GM18517 (cell line): ENCODE results near the gene TCERG1L.
"Not testable (repeated sequence)": the region's sequence is repeated elsewhere in the genome, so short reads cannot be mapped to it uniquely, and the experiment has no call there.

Experiments
- ATAC-seq: cut with Tn5 transposase; IDR thresholded peaks from one replicate; pipeline ENCODE4 v1.9.1; 2021; ENCODE audit warnings: mild to moderate bottlenecking, moderate library complexity; ENCODE audit not compliant: unreplicated experiment

Gene TCERG1L

DNA sequence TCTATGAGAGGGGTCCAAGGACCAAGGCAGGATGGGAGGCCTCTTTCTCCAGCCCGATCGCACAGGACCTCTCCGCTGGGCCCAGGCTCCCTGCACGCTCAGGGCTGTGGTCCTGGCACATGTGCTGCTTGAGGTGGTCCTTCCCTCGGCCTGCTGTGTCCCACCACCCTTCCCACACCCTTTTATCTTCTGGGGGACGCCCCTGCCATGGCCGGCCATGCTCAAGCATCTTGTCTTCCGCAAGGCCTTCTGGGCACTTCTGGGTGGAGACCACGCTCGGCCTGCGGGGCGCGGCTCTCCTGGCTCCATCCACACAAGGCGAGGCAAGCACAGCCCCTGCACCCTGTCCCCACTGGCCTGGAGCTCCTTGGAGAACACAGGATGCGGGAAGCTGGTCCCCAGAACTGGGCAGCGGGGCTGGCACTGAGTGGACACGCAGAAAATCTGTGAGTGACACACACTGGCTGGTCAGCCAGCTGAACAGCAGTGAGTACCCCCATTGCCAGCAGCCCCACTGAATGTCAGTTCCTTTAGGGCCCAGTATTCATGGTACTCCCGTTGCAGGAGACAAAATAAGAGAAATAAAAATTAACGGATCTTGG lies 115.9 kb downstream of the TCERG1L start:
- no peak for ATAC-seq

DNA sequence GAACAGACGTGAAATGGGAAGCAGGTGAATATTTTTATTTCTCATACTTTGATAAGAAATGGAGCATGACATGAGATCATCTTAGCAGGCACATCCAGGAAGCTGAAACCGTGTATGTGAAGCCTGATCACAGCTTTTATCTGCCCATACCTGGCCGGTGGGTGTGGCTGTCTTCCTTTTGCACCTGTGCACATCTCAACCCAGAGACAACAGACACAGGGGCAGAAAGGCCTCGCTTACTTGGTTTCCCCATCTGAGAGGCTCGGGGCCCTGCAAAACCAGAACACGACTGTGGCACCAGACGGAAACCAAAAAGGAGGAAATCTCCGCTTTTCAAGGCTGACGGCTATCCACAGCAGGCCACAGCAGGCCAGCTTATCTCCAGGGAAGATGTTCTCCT lies 116.4 kb downstream of the TCERG1L start:
- no peak for ATAC-seq

DNA sequence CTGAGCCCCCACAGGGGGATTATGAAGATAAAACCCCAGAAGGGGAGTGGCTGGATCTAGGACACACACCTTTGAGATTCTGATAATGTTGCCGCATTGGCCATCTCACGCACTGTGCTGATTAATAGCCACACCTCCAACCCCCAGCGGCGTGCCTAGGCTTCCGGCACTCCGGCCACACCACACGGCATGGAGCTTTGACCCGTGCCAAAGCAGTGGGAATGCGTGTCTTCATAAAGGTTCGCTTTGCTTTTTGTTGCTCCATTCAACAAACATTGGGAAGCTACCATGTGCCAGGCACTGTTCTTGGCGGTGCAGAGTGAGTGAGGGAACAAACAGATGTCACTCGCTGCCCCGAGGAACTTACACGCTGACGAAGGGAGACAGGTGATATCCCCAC lies 117.6 kb downstream of the TCERG1L start:
- ATAC-seq, result no peak

DNA sequence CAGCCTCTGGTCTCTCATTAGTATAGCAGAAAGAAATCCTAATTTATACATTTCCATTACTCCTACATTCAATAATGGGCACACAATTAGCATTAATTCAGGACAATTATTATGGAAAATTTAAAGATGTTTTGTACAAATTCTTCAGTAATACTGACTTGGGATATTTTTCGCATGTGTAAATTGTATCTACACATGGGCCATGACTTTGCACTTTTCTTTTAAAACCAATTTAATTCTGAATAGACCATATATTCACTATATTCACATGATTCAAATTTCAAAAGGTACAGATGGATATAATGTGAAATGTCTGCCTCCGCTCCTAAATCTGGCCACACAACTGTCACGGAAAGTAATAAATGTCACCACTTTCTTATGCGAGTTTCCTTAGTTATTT lies 123.0 kb downstream of the TCERG1L start:
- ATAC-seq, result no peak

DNA sequence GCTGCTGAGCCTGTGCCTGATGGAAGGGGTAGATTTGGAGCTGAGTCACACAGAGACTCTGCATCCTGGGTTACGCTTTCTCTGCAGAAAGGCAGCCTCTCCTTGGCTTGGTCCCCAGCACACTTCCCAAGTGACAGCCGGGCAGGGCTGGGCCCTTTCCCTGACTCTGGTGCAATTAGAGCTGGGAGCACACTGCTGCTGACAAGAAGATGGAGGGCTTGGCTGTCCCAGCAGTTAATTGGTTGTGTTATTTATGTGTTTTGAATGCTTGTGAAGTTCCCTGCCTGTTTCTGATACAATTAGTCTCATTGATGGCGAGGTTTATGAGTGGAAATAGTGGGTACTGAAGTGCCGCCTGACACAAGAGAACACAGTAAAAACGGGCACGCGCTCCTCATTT lies 123.6 kb downstream of the TCERG1L start:
- no peak for ATAC-seq

DNA sequence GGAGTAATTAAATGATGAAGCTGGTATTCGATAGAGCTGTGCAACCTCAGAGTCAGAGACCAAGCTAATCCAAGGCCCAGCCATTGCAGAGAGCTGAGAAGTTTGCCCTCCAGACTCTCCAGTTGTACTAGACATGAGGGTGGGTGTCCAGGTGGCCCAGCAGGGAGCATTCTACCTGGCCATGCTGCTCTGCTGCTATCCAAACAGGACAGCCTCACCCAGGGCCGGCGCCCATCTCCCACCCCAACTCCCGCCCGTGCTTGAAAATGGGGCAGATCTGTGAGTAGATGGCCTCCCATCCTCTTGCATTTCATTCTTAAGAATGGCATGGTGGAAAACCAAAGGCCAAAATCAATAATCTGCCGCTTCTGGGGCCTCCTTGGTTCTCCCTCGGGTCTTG lies 124.2 kb downstream of the TCERG1L start:
- ATAC-seq, result no peak

DNA sequence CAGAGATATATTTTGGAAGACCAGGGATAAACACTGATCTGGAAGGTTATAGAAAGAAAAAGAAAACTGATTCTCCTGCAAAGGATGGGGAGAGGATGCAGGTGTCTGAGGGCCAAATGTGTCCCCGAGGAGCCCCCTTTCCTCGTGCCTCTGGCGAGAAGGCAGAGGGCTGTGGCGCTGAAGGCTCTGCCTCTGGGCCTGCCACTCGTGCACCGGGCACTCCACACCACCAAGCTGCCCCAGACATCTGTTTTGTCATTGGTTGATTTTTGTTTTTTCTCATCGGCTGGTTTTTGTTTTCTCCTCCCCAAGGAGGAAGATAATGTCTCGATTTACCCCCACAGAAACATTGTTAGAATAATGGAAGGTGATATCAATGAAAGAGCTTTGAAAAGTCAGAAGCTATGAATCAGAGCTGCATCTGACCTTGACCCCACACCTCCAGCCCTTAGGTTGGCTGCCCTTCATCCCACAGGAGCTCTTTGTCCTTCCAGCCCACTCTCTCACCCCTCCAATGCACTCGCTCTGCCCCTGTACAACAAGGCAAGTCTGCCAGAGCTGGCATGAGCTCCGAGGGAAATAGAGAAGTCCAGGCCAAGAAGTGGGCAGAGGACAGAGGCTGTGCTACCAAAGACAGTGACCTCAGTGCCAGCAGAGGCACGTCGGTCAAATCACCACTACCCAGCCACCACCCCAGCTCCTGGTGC lies 124.8 kb downstream of the TCERG1L start:
- no peak for ATAC-seq

DNA sequence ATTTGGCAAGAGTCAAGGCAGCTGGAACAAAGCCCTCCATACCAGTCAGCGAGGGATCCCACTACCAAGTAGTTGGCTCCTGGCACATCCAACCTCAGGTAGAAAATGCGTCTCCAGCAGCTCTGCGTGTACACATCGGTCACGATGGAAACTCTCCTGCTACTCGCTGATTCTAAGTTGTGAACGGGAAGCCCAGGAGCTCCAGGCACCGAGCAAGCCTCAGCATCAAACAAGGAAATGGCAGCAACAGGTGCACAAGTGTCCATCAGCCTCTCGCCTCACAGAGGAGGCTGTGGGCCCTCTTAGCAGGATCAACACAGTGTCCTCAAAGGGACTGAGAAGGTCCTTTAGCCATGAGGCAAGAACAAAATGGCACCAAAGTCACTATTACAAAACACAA lies 127.0 kb downstream of the TCERG1L start:
- no peak for ATAC-seq

DNA sequence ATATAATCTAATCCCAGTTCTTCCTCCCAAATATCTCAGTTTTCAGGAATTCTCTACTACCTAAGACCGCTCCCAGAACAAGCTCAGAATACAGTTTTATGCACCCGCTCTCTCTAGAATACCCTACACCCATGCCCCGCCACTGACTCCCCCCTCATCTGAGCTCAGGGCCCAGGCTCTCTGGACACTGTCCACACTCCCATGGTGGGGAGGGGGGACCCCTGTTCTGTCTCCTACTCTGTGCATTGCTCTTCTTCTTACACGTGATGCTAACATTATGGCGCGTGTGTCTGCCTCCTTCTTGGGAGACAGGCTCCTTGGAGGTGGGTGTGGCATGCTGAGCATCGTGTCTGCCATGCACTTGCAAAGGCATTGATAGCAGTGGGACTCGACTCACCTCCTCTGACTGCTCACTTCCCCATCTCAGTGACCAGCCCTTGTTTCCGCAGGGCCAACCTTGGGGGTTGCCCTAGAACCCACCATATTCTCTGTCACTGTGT lies 127.9 kb downstream of the TCERG1L start:
- ATAC-seq, result no peak

DNA sequence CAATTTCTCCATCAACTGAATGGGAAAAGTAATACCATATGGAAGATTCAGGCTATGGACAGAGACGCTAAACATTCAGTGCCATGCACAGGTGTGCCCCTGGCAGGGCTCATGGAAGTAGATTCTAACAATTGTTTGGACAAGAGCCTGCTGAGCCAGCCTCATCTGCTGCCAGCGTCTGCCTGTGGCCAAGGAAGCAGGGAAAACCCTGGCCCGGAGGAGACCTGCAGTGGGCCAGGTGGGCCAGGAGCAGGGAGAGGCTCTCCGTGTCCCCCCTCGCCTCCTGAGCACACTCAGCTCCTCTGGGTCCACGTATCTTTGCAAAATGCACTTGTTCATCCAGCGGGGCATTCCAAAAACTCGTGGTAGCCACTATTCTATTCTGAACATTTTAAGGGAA lies 130.1 kb downstream of the TCERG1L start:
- no peak for ATAC-seq

DNA sequence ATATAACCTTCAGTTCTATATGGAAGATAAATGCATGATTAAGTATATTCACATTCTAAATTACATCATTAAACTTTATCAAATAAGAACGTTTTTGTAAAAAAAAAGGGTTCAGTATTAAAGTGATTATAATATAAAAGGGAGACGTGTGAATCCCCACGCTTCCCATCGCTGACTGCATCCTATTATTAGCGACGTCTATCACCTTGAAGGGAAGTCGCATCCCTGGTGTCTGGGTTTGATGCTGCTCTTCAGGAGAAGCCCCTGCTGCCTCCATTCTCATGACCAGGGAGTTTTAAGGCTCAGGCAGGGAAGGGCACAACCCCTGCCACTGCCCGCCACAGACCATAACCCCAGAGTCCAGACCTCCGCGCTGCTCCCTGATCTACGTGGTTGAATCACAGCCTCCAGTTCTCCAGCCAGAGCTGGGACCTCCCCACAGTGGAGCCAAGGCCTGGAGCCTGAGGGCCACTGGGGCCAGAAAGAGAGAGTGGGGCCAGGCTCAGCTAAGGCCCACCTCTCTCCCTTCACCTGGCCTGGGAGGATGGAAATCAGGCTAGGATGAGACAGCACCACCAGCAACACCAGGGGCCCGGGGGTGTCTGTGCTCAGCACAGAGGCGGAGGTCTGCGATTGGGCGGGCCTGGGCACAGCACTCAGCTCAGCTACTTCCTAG lies 130.6 kb downstream of the TCERG1L start:
- ATAC-seq, result no peak

DNA sequence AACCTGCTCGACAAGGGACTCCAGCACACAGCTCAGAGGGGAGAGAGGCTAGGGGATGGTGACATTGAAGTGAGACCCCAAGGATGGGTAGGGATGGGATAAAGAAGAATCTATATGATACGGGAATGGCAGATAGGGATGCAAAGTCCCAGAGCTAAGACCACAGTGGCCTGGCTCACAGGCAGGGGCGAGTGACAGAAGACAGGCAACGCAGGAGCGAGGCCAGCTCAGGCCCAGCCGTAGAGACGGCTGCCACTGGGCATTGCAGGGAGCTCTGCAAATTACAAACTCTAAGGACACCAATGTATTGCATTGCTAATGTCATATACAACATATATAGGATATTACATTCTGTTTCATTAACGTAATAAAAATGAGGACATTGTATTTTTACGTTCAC lies 131.4 kb downstream of the TCERG1L start:
- no peak for ATAC-seq

DNA sequence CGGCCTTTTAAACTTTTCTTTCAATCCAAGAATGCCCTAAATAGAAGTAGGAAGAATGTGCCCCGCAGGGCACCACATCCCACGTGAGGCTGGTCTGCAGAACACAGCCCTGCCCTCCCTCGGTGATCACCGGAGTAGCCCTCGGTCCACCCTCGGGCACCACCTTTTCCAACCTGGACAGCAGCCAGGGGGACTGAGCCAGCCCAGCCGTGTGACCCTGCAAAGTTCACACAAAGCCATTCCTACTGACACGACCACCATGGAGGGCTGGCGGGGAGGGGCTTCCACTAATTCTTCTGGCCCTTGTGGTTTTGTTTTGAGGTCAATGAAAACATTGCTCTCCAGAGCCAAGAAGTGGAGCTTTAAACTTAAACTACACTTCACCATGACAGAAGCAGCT lies 132.2 kb downstream of the TCERG1L start:
- no peak for ATAC-seq

DNA sequence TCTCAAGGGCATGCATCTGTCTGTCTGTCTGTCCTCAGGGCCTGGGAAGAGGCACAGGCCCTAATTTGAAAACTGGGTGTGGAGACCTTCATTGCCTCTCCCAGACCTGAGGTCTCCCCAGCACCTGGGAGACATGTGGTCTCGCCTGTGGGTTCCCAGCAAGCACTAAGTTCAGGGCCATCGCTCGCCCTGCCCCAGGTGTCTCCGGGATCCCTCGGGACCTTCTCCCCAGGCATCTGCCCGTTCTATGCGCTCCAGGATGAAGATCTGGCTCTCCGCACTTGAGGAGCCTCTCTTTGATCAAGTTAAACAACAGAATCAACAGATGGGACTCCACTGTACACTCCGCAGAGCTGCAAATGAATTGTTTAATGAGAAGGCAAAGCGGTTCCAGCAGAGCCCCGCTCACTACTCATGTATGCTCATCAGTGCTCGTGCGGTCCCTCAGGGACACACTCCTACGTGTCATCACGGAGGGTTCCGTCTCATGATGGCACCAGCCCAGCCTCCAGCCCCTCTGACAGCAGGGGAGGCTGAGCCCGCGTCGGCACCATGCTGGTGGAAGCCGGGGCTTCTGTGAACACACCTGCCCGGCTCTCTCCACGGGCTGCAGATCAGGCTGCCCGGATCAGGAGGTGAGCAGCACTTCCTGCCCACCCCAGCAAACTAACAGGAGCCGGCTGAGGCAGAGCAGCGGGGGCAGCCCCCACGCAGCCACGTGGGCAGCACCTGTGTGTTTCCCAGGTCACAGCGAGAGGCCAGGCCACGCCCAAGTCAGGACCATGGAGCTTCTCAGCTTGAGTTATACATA lies 132.8 kb downstream of the TCERG1L start:
- no peak for ATAC-seq

DNA sequence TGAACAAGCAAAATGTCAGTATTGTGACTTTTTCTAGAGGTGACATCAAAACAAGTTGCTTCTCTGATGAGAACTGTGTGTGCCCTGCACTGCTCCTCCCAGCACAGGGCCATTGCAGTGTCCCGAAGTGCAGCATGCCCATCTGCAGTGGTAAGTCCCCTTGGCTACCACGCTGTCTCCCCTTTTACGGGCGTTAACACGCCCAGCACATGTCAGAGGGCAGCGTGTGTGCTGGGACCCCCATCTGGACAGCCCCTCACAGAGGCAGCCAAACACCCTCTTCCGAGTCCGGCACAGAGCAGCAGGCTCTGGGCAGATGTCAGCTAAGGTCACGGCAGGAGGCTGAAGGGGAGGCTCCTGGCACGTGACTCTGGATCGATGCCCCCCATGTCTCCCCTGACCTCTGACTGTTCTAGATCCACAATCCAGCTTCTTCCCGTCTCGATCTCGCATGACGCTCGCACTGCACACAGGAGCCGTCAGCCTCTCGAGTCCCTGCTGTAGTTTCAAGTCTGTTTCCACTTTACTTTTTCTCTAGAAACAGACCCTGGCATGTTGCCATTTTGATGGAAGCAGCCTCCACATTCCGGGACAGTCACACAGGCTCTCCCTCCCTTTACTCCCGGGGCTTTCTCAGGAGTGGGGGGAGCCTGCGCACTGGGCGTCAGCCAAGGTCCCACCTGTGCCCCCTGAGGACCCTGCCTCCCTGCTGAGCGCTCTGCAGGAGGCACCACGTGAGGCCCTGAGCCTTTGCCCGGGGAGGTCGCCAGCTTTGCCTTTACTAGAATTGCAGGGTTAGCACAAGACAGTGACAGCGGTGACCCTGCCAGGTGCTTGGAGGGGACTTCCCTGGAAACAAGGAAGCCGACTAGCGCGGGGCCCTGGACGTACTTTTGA lies 133.8 kb downstream of the TCERG1L start:
- ATAC-seq, result no peak

DNA sequence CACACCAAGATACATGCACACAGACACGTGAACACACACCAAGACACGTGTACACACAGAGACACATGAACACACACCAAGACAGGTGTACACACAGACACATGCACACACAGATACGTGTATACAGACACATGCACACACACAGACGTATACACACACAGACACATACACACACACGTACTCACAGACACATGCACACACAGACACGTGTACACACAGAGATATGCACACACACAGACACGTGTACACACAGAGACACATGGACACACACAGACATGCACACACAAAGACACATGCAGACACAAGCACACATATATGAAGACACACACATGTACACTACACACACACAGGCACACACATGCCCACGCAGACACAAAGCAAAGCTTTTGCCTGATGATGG lies 134.6 kb downstream of the TCERG1L start:
- no peak for ATAC-seq

DNA sequence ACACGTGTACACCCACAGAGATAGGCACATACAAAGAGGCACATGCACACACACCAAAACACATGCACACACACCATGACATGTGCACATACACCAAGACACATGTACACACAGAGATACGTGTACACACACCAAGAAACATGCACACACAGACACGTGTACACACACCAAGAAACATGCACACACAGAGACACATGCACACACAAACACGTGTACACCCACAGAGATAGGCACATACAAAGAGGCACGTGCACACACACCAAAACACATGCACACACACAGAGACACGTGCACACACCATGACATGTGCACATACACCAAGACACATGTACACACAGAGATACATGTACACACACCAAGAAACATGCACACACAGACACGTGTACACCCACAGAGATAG lies 135.2 kb downstream of the TCERG1L start:
- not testable (repeated sequence) for ATAC-seq

DNA sequence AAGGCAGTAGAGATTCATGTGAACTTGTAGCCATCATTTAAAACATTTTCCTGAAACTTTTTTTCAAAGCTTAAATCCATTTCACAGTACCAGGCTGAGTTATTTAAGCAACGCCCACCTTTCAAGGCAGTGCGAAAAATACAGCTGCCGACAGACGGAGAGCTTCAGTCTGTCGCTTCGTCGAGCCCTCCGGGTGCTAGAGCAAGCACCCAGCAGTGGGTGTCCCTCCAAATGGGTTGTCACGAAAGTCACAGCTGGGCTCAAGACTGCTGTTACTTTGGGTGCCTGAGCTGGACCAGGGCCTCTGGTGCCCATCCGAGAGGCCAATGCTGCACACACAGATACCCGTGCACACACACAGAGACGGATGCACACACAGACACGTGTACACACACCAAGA lies 135.6 kb downstream of the TCERG1L start:
- ATAC-seq, result no peak

DNA sequence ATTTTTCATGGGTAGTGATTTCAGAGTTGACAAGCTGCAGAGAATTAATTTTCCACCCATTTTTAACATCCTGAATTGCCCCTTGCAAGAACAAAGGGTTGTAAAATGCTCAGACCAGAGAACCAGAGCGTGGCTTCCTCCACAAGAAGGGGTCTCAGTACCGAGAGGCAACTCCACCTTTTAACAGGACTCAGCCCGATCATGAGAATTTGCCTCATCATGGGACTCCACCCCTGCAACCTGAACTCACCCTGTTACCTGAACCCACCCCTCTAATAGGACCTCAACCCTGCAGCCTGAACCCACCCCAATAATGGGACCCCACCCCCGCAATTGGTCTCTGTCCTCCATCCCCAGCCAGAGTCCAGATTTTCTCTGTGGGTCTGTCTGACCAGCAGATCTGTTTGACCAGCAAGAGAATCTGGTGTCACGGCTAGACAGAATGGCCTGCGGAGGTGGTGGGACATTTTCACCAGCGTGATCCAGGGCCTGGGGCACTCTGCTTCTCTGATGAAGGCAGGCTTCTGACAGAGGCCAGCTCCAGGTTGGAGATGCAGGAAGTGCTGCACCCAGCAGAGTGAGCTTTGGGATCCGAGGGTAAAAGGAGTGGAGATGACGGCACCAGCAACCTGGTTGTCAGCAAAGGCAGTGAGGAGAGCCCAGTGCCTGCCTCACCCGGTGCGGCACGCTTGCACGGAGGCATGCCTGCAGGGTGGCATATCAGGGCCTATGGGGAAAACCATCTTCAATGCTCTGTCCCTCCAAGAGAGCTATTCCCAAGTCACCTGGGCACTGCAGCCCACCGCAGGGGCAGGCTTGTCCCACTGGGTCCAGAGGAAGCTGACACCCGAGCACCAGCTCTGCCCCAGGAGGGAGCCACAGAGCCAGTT lies 136.6 kb downstream of the TCERG1L start:
- no peak for ATAC-seq
